ENCODE data around the gene SCN8A.
"Not testable (repeated sequence)": the region's sequence is repeated elsewhere in the genome, so short reads cannot be mapped to it uniquely, and the experiment has no call there.

Gene SCN8A

GRCh38 chr12:51591016-51591901 is at the start of gene SCN8A:
TSS of gene SCN8A (plus strand) at chr12:51591233. CDS start at chr12:51662818, 71,585 bp downstream.
- peak; percentile 45 for DNase-seq

GRCh38 chr12:51546097-51546496 is 44.9 kb upstream of the SCN8A start:
- DNase-seq, result no peak

GRCh38 chr12:51547606-51548005 is 43.4 kb upstream of the SCN8A start:
- DNase-seq, result no peak

GRCh38 chr12:51548241-51548640 is 42.8 kb upstream of the SCN8A start:
- DNase-seq, result no peak

GRCh38 chr12:51549637-51550036 is 41.4 kb upstream of the SCN8A start:
- no peak for DNase-seq

- not testable (repeated sequence) for DNase-seq
These were observed 22.6 kb upstream of the SCN8A start for GRCh38 chr12:51568271-51569032.

- no peak for DNase-seq
These were observed 11.6 kb upstream of the SCN8A start for GRCh38 chr12:51579321-51579850.

- no peak for DNase-seq
These were observed 2.0 kb upstream of the SCN8A start for GRCh38 chr12:51589060-51589459.

- no peak for DNase-seq
These were observed 1.4 kb upstream of the SCN8A start for GRCh38 chr12:51589557-51590176.

GRCh38 chr12:51590347-51591015 is 552 bp upstream of the SCN8A start:
- DNase-seq, result peak; percentile 61

GRCh38 chr12:51592034-51592705 is 1.1 kb downstream of the SCN8A start:
- no peak for DNase-seq

- DNase-seq, result no peak
These were observed 2.0 kb downstream of the SCN8A start for GRCh38 chr12:51593021-51593420.

GRCh38 chr12:51593539-51593938 is 2.5 kb downstream of the SCN8A start:
- peak; percentile 27 for DNase-seq

- no peak for DNase-seq
These were observed 7.1 kb downstream of the SCN8A start for GRCh38 chr12:51598156-51598555.

GRCh38 chr12:51600721-51601120 is 9.7 kb downstream of the SCN8A start:
- no peak for DNase-seq

- DNase-seq, result no peak
These were observed 10.2 kb downstream of the SCN8A start for GRCh38 chr12:51601241-51601640.

GRCh38 chr12:51605896-51606295 is 14.9 kb downstream of the SCN8A start:
- DNase-seq, result not testable (repeated sequence)

GRCh38 chr12:51607197-51607596 is 16.2 kb downstream of the SCN8A start:
- DNase-seq, result not testable (repeated sequence)

GRCh38 chr12:51620448-51620847 is 29.4 kb downstream of the SCN8A start:
- DNase-seq, result no peak

GRCh38 chr12:51621156-51621922 is 30.3 kb downstream of the SCN8A start:
- no peak for DNase-seq

- DNase-seq, result no peak
These were observed 31.5 kb downstream of the SCN8A start for GRCh38 chr12:51622564-51622963.
